Left renal pelvis (tissue), 4 donors: ENCODE measurements around the gene BAMBI. TPM values are rescaled to one million over a fixed set of nuclear protein-coding genes. Genes with fewer than 3 reads are reported as not detected.

Experiments used
- DNase-seq, 4 donors: peaks; one replicate each; pipeline ENCODE4 v3.0.0-alpha.2; 2013; ENCODE audit warnings: low read depth in 4 of 4, low spot score in 3 of 4
- polyA plus RNA-seq, 4 donors: library from polyadenylated mRNA; unstranded; fragments of 120-200 nt; gene quantifications; one replicate each; pipeline ENCODE4 v1.2.1, GENCODE V29; 2013; ENCODE audit not compliant: insufficient read length in 4 of 4

BAMBI gene
- polyA plus RNA-seq, 4 donors, result 9.5 to 49.7 (median 47.3) TPM

- DNase-seq, result no peak
These were observed 14.7 kb downstream of the BAMBI start for GRCh38 chr10:28692050-28692449.

DNA sequence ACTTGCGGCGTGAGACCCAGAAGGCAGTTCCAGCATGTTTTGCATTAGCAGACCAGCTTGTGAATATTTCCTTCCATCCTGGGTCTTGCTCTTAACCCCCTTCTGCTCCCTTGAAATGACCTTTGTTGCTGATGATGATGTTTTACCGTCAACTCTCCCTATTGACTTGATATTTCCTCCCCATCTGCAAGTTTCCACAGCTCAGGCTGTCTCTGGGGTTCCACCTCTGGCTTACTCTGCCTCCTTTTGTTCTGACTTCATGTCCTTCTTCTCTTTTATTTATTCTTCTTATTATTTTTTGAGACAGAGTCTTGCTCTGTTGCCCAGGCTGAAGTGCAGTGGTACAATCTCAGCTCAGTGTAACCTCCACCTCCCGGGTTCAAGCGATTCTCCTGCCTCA, 17.2 kb downstream of the BAMBI start:
- DNase-seq, result no peak

DNA sequence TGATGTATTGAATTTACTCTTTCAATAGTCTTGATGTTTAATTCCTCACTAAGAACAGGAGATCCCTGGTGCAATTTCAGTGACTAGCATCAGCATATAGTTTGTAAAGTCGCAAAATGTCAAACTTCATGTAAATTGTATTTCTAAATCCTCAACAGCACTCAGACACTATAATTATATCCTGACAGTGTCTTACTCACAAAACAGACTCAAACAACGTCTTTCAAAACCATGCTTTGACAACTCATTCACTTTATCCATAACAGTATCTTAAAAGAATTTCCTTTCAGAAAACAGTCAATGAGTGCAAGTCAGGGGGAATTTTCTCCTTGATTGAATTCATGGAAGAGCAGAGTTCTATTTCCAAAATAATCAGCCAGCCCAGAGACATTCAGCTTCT, 20.8 kb downstream of the BAMBI start:
- no peak for DNase-seq

GRCh38 chr10:28704464-28705161, 27.3 kb downstream of the BAMBI start:
- DNase-seq, result no peak

GRCh38 chr10:28705472-28705871, 28.2 kb downstream of the BAMBI start:
- DNase-seq, result no peak

- peak in 1 of 4 donors; percentile 39 for DNase-seq
These were observed 31.8 kb downstream of the BAMBI start for GRCh38 chr10:28709001-28709710.

DNA sequence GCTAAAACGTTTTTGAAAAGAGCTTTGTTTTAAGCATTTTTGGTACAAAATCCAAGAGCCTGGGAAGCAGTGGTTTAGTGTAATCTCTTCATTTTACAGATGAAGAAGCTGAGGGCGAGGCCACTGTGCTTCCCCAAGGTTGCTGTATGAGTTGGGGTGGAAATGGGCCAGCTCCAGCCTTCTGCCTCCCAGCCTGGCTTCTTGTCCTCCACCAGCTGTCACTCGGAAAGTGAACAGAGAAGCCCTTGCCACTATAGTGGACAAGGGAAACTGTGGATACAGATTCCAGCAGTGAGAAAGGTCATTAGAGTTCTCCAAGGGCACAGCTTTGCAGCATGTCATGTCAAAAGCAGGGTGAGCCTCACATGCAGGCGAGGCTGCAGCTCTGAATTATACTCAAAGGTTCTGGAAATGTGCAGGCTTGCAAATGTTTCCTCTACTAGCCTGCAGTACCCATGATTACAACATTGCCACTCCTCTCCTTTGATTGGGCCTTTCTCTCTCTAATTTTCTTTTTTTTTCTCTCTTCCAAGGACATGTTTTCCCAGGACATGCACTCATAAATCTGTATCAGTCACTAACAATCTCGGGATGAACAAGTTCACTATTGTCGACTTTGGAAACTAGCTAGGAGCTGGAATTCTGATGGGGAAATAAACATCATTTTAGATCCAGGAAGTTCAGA, 33.0 kb downstream of the BAMBI start:
- no peak for DNase-seq

DNA sequence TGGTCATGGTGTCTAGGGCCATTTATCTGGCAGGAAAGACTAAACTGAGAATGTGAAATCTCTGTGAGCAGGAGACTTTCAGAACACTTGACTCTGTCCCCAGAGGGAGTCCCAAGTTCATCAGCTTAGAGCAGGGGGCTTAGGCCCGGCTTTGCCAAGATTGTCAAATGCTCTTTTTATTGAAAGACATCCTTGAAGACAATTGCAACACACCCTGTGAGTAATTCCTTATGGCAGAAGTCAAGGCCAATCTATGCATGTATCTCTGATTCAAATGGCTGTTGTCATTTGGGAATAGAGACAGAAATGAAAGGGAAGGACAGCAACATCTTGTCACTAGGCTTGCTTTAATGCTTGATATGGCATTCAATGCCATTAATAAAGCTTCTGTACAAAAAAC, 33.7 kb downstream of the BAMBI start:
- DNase-seq, result no peak

GRCh38 chr10:28711776-28712175, 34.5 kb downstream of the BAMBI start:
- DNase-seq, result no peak

DNA sequence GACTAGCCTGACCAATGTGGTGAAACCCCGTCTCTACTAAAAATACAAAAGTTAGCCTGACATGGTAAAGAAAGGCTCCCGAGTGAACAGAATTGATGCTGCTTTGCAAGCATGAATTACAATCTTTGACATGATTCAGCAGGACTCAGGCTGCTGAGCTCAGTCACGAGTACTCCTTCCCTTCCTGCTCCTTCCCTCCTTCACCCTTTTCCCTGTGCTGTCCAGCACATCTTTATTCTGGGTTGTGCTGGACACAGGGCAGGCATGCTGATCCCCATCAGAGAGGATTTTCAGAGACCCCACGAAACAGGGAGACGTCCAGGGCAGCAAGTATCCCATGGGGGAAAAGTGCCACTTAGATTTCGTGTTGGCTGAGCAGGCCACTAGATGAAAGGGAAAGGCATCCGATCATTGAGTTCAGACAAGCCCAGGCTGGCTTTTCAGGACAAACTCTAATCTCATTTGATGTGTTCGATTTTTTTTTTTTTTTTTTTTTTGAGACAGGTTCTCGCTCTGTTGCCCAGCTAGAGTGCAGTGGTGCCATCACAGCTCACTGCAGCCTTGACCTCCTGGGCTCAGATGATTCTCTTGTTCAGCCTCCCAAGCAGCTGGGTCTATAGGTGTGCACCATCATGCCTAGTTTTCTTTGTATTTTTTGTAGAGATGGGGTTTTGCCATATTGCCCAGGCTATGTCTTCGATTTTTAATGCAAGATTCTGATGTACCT, 36.5 kb downstream of the BAMBI start:
- no peak for DNase-seq

DNA sequence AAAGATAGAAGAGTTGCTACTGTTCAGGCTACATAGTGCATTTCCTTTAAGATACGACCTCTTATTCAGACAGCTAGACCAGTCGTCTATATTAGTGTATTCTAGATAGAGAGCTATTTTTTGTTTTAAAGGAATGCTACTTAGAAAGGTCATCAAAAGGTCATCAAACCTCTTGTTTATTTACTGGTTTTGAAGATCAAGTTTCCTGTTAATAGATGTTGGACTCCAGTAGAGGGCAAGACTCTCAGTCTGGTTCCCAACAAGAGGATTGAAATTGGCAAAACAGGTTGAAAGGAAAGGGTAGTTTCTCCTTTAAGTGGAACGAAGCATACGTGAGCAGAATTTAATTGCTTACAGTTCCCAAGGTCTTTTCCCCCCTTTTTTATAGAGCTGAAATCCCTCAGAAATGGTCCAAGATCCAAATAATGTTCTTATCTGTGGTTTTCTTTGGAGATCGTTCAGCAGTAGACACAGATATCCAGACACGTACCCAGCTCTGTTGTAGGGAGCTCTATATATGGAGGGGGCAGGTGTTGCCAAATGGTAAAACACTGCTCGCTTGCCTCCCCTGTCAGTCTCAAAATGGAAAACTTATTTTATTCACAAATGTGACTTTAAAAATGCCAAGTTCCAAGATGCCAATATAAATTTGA, 37.2 kb downstream of the BAMBI start:
- DNase-seq, result no peak

DNA sequence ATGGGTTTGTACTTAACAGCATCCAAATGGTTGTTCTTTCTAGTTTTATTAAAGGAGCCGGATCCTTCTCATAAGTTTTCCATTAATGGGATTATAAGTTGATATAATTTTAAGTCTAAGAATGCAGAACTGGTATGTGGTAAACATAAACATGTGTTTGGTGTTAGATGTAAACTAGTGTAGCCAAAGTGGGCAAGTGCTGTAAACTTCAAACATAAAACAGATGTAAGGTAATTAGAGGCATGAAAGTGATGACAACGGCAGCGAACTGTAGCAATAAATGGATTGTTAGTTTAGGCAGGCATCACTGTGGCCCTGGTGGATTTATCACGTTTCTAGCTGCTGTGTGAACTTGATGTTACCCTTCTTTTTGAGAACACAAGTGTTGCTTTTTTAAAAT, 37.9 kb downstream of the BAMBI start:
- DNase-seq, result no peak

- no peak for DNase-seq
These were observed 38.4 kb downstream of the BAMBI start for GRCh38 chr10:28715757-28716156.

GRCh38 chr10:28716748-28717147, 39.4 kb downstream of the BAMBI start:
- DNase-seq, result no peak

DNA sequence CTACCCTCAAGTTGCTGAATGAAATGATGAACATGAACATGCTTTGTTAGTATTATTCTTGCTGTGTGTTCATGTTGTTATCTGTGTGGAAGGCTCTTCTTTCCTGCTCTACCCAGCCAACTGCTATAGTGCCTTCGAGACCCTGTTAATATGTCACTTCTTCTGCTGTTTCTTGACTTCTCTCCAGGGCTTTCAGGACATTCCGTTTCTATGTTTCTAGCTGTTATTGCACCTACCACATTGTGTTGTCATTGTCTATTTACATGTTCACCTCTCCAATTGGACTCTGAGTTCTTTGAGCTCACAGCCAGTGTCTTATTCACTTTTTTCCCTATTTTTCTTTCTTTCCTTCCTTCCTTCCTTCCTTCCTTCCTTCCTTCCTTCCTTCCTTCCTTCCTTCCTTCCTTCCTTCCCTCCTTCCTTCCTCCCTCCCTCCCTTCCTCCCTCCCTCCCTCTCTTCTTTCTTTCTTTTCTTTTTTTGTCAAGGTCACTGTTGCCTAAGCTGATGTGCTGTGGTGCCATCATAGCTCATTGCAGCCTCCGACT, 40.4 kb downstream of the BAMBI start:
- no peak for DNase-seq

GRCh38 chr10:28719789-28720436, 42.6 kb downstream of the BAMBI start:
- DNase-seq, result no peak

- no peak for DNase-seq
These were observed 44.1 kb downstream of the BAMBI start for GRCh38 chr10:28721318-28721951.

DNA sequence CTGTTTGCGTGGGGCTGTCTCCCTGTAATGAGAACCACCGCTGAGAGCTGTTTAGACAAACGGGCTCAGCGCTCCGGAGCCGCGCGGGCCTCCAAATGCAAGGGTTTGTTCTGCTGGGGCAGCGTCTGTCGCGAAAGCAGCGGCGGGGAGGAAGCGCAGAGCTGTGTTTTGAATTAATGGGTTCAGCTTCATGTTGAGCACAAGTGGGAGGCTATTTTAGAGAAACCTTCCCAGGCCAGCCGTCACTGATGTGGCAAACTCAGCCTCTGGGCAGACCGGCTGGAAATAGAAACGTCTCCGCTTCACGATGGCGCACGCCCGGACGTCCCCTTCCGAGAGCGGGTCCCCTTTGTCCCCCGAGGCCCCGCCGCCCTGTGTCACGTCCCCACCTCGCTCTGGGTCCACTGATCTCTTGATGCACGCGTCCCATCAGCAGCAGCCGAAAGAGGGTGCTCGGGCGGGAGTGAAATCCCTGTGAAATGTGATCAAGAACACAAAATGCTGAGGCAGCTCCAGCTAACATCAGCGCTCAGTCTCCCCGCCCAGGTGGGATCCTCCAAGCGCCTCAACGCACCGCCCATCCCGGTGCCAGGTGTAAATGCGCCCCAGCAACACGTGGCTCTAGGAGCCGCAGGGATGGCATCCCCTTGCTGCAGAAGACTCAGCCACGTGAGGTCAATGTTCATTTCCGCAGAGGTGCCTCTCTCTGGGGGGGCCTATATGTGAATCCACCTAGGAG, 44.9 kb downstream of the BAMBI start:
- peak in 1 of 4 donors; percentile 20 for DNase-seq

GRCh38 chr10:28728366-28728765, 51.0 kb downstream of the BAMBI start:
- no peak for DNase-seq
